Activated CD4-positive, alpha-beta T cell treated with anti-CD3 and anti-CD28 coated beads, Interleukin-2, amount 50 U/mL, for 48 hours (primary cell): ENCODE data around the gene EFCAB7.

Experiments used
- DNase-seq, 2 experiments: peaks; one replicate each; pipeline ENCODE4 v3.0.0-alpha.2; 2020

Gene EFCAB7

DNA sequence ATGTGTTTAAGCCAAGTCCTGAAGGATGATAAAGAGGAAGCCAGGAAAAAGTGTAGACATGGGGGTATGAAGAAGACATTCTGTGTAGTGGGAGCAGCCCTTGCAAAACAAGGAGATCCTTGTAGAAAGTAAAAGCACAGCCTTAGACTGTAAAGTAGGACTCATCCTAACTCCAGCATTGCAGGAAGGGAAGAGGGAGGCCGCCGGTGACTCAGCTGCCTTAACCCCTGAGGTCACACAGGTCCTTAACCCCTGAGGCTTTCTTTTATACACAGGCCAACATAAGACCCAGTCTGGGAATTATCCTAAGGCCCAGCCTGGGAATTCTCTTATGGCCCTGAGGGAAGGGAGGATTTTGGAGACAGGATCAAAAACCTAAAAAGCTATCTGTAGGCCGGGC lies 87.9 kb downstream of the EFCAB7 start:
- DNase-seq, result no peak

DNA sequence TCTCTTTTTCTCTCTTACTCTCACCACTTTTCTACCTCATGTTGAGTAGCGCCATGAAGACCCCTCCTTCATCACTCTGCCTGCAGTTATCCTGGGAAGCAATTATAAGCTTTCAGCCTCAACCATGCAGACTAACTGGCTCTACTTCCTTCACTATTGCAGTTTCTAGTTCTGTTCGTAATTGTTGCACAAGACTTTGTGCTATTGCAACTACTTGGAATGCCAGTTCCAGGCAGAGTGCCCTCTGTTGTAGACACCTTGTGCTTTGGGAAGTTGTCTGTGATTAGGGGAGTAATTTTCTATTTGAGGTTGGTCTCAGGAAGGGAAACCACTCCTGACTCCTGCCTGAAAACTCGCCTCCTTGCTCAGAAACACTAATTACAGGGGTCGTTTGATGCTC lies 89.2 kb downstream of the EFCAB7 start:
- DNase-seq, result no peak

DNA sequence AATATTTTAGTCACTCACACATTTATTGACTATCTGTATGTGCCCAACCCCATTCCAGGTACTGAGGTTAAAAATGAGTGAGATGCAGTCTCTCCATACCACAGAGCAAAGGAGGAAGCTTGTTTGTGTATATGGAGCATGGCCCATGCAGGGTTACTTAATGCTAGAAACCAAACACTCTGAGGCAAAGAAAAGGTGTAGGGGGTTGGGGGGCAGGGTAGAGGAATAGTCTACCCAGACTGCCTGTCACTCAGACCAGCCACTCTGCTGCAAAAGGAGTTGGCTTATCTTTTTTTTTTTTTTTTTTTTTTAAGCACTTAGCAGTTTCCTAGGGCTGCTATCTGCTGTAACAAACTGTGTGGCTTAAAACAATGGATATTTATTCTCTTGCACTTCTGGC lies 89.6 kb downstream of the EFCAB7 start:
- no peak for DNase-seq

DNA sequence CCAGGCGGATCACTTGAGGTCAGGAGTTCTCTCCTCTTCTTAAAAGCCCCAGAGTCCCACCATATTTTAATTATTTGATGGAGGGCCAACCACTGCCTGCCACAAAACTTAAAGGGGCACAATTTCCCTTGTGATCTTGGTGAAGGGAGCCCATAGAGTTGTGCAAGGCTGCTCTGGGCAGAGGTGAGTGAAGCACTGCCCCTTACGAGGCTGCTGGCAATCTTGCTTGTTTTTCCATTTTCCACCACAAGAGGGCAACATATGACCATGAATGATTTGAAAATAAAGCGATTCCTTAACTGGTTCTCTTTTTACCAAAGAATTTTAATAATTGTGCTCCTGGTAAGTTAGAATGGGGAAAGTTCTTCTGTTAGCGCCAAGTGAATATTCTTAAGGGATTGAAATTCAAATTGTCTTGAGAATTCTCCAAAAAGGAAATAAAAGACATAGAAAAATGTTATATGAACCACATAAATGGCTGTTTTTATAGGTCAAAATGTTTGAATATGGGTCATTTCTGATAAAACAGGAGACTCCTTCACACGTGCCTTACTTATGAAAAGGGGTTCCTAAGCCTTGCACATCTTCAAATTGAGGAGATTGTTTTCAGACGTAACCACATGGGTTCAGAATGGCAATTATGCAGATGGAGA lies 92.6 kb downstream of the EFCAB7 start:
- peak; percentile 36 to 55 for DNase-seq

DNA sequence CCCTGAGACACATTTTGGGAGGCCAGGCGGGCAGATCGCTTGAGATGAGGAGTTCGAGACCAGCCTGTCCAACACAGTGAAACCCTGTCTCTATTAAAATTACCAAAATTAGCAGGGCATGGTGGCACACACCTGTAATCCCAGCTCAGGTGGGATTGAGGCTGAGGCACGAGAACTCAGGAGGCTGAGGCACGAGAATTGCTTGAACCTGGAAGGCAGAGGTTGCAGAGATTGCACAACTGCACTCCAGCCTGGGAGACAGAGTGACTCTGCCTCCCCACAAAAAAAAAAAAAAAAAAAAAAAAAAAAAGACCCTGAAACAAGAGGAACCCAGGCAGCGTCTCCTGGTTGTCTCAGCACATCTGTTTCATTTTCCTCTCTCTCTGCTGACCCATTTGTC lies 94.1 kb downstream of the EFCAB7 start:
- no peak for DNase-seq

DNA sequence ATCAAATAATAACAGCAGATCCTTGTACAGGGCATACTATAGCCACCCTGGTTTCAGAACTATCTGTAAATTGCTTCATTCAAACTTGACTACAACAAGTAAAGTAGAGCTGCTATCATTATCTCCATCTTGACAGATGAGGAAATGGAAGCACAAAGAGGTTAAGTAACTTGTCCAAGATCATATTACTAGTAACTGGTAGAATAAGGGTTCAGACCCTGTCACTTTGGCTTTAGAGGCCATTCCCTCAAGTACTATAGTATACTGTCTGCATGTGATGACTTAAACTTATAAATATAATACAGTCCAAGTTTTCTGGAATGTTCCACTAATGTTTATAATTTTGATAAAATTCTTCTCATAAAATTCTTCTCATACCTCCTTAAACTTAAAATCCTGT lies 94.7 kb downstream of the EFCAB7 start:
- no peak for DNase-seq

DNA sequence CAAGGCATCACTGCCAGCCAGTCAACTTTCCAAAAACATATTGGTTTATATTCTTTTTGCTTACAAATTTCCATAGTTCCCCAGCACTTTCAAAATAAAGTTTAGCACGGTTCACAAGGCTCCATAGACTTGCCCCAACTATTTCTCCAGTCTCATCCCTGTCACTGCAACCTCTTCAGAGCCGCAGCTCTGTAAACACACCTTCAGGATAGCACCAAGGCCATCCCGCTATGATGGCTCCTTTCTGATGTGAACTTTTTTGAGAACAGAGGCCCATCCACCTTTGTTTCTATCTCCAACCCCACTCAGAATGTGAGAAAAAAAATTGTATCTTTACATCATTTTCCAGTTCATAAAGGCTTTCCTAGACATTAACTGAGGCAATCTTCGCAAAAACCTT lies 96.2 kb downstream of the EFCAB7 start:
- no peak for DNase-seq

DNA sequence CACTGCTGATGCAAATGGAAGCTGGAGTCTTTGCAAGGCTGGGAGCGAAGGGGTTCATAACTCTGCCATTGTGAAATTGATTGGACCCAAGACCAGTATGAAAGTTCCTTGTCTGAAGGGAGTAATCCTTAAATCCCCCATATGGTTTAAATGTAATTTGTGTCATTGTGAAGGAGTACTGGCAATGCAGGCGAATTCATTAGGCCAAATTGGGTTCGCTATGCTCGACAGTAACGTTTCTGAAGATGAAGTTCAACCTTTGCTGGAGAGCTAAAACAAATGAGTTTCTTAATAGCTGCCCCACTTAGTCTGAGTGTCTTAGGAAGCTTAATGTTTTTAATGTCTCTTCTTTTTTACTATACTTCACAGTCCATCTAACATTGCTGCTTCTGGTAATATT lies 97.3 kb downstream of the EFCAB7 start:
- DNase-seq, result no peak

DNA sequence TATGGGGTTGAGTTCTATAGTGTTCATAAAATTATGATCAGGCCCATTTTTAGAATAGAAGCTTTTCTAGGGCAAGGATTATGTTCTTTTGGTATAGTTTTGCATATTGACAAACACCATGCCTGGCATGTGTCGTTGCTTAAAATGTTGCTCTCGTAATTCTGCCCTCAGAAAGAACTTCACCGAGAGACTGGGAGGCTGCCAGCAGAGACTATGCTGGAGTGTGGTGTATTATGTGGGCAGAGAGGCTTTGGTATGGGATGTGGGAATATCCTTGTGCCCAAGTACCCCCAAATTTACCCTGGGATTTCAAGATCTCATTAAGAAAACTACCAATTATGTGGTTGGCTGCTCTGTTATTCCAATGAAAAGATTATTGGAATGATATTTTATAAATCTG lies 97.8 kb downstream of the EFCAB7 start:
- no peak for DNase-seq

DNA sequence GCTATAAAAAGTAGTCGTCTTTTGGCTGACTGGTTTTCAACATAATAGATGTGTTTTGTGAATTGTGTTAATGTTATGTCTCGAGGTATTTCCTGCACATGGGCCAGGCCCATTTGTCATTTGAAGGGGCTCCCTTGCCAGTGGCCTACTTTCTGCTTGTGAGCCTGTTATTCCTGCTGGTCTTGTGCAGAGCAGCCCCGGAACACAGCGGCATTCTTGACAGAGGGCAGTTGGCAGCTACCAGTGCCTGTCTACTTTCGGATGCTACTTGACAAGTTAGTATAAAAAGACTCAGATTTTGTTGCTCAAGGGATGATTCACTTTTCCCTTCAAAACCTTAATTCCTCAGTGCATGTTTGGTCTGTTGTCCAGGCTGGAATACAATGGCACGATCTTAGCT lies 98.4 kb downstream of the EFCAB7 start:
- no peak for DNase-seq
